OCI-LY7 (cell line): ENCODE data around the gene PPP6R3.

Experiments
- EZH2phosphoT487 ChIP-seq: fragments of 200-600 bp; sonication (generic); IDR thresholded peaks from 2 replicates; pipeline ENCODE4 v1.6.1; 2018; ENCODE audit warnings: low read depth, borderline replicate concordance, mild to moderate bottlenecking, mixed run types, antibody characterized with exemption, low read length, moderate library complexity, mixed read lengths
- TF ChIP-seq, protein P1 (sequence below): fragments of 200-600 bp; sonication (generic); conservative IDR thresholded peaks from 2 replicates; pipeline ENCODE4 v1.5.1; 2014; ENCODE audit warnings: mild to moderate bottlenecking, antibody characterized with exemption, low read length, moderate library complexity, mixed read lengths

DNA sequence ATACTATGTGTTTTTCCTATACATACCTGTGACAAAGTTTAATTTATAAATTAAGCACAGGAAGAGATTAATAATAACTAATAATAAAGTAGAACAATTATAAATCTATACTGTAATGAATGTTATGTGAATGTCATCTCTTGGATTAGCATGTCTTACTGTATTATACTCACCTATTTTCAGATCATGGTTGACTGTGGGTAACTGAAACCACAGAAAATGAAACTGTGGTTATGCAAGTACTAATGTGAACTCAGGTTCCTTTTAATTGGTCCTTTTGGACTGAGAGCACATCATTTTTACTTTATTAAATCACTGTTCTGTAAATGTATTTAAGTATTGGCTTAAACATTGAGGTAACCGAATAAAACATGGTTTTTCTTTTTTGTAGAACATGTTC lies 108.8 kb downstream of the PPP6R3 start:
- TF ChIP-seq, protein P1, sequence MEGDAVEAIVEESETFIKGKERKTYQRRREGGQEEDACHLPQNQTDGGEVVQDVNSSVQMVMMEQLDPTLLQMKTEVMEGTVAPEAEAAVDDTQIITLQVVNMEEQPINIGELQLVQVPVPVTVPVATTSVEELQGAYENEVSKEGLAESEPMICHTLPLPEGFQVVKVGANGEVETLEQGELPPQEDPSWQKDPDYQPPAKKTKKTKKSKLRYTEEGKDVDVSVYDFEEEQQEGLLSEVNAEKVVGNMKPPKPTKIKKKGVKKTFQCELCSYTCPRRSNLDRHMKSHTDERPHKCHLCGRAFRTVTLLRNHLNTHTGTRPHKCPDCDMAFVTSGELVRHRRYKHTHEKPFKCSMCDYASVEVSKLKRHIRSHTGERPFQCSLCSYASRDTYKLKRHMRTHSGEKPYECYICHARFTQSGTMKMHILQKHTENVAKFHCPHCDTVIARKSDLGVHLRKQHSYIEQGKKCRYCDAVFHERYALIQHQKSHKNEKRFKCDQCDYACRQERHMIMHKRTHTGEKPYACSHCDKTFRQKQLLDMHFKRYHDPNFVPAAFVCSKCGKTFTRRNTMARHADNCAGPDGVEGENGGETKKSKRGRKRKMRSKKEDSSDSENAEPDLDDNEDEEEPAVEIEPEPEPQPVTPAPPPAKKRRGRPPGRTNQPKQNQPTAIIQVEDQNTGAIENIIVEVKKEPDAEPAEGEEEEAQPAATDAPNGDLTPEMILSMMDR: no peak
- TF ChIP-seq EZH2phosphoT487: no peak
